ENCODE results near the gene SLFN12. TPM values are rescaled to one million over a fixed set of nuclear protein-coding genes. Genes with fewer than 3 reads are reported as not detected.
A peak's percentile ranks its signal among the peaks of the same experiment; 100 is the strongest.
"Not testable (repeated sequence)": the region's sequence is repeated elsewhere in the genome, so short reads cannot be mapped to it uniquely, and the experiment has no call there.

Gene SLFN12
- total RNA-seq, 4 donors from 2014 or later, result 4.7 to 33.8 (median 7.5) TPM

- Histone ChIP-seq H3K4me3 (no peak overlapping the region), H3K4me1 (no peaks in the 10 kb centered on the region), H3K36me3 (no peaks in the 10 kb centered on the region), H3K27me3 (no peaks in the 10 kb centered on the region), H3K27ac (no peak overlapping the region), H3K9me3 (no peaks in the 10 kb centered on the region)
- TF ChIP-seq POLR2A (IDR thresholded peaks at IDR 0.05), result no peak
- TF ChIP-seq CTCF (IDR thresholded peaks at IDR 0.05), result no peak
- no peak for DNase-seq
Observed at GRCh38 chr17:35467824-35468223, 35.5 kb upstream of the SLFN12 start.

- H3K4me3 ChIP-seq, result peak overlapping the region; percentile 7 to 44 (median 33)
- no peaks in the 10 kb centered on the region for H3K9me3 ChIP-seq
- no peak for TF ChIP-seq CTCF (IDR thresholded peaks at IDR 0.05)
- TF ChIP-seq POLR2A (IDR thresholded peaks at IDR 0.05), result no peak
- peaks cover 0 to 7% (median 1%) of the 10 kb centered on the region in 4 donors for H3K4me1 ChIP-seq
- no peaks in the 10 kb centered on the region for H3K27me3 ChIP-seq
- H3K27ac ChIP-seq, result peak overlapping the region in 3 of 4 donors; percentile 21 to 68 (median 34)
- no peaks in the 10 kb centered on the region for H3K36me3 ChIP-seq
- DNase-seq, result peak; percentile 77 to 95 (median 89)
Observed at GRCh38 chr17:35460354-35460851, 28.1 kb upstream of the SLFN12 start.

- not testable (repeated sequence) for H3K4me1 ChIP-seq, H3K4me3 ChIP-seq, H3K27ac ChIP-seq, H3K36me3 ChIP-seq, DNase-seq, H3K27me3 ChIP-seq, H3K9me3 ChIP-seq
Observed at GRCh38 chr17:35454035-35454434, 21.7 kb upstream of the SLFN12 start.

- Histone ChIP-seq H3K27me3 (peaks cover 0 to 3% of the 10 kb centered on the region in 2 donors), H3K9me3 (no peaks in the 10 kb centered on the region), H3K36me3 (no peaks in the 10 kb centered on the region), H3K4me1 (peaks cover 0 to 4% (median 0%) of the 10 kb centered on the region in 4 donors), H3K27ac (no peak overlapping the region), H3K4me3 (no peak overlapping the region)
- TF ChIP-seq POLR2A (IDR thresholded peaks at IDR 0.05) (no peak), CTCF (IDR thresholded peaks at IDR 0.05) (no peak)
- no peak for DNase-seq
Observed at GRCh38 chr17:35453171-35453570, 20.9 kb upstream of the SLFN12 start.

- peak overlapping the region in 1 of 4 donors; percentile 86 for H3K27ac ChIP-seq
- H3K9me3 ChIP-seq, result no peaks in the 10 kb centered on the region
- H3K4me1 ChIP-seq, result peaks cover 0 to 4% (median 0%) of the 10 kb centered on the region in 4 donors
- peak overlapping the region; percentile 39 to 62 (median 46) for H3K4me3 ChIP-seq
- DNase-seq, result peak in 2 of 3 donors; percentile 53 to 69
- no peak for TF ChIP-seq CTCF (IDR thresholded peaks at IDR 0.05)
- no peak for TF ChIP-seq POLR2A (IDR thresholded peaks at IDR 0.05)
- no peaks in the 10 kb centered on the region for H3K36me3 ChIP-seq
- peaks cover 0 to 3% of the 10 kb centered on the region in 2 donors for H3K27me3 ChIP-seq
Observed at GRCh38 chr17:35449371-35449931, 17.2 kb upstream of the SLFN12 start.

- peaks cover 0 to 4% (median 0%) of the 10 kb centered on the region in 4 donors for H3K4me1 ChIP-seq
- no peak for DNase-seq
- peaks cover 0 to 3% of the 10 kb centered on the region in 2 donors for H3K27me3 ChIP-seq
- TF ChIP-seq CTCF (IDR thresholded peaks at IDR 0.05) (no peak), POLR2A (IDR thresholded peaks at IDR 0.05) (no peak)
- H3K4me3 ChIP-seq, result peak overlapping the region; percentile 50 to 71 (median 58)
- H3K36me3 ChIP-seq, result no peaks in the 10 kb centered on the region
- H3K9me3 ChIP-seq, result no peaks in the 10 kb centered on the region
- peak overlapping the region; percentile 55 to 86 (median 78) for H3K27ac ChIP-seq
Observed at GRCh38 chr17:35448899-35449227, 16.6 kb upstream of the SLFN12 start.
